Lower leg skin (tissue), 4 donors: Measurements from ENCODE around the gene C3AR1. TPM values are rescaled to one million over a fixed set of nuclear protein-coding genes. Genes with fewer than 3 reads are reported as not detected.

Source experiments
- DNase-seq, 2 donors: peaks; one replicate each; pipeline ENCODE4 v3.0.0-alpha.2; 2019; ENCODE audit warnings: low spot score in 2 of 2
- H3K4me3 ChIP-seq: fragments of 200-600 bp; sonication (generic); 2 replicates; pipeline ENCODE4 v1.5.1; 2017; ENCODE audit warnings: mild to moderate bottlenecking, low read depth; ENCODE audit not compliant: poor library complexity, severe bottlenecking
- POLR2A ChIP-seq, 2 donors: fragments of 450-650 bp; IDR thresholded peaks; one replicate each; pipeline ENCODE4 v1.6.1; 2016 to 2017; ENCODE audit warnings: antibody characterized with exemption in 2 of 2, mild to moderate bottlenecking in 1 of 2, moderate library complexity in 1 of 2
- WGBS, 2 donors: methylation state at CpG; one replicate each; pipeline ENCODE4 v1.1.5; 2018; 5-methylcytosine and 5-hydroxymethylcytosine counted together
- intact Hi-C: fragments of 100-400 bp; cut with DNase I; formaldehyde crosslinking; loops from one replicate; pipeline ENCODE4 v1.15.0; 2023; ENCODE audit warnings: low total_unique reads
- total RNA-seq, 4 donors: library from RNA; depleted of rRNA; stranded (reverse); fragments of >200 nt; gene quantifications; one replicate each; pipeline ENCODE4 v1.1.0, GENCODE V29; 2016
- TF ChIP-seq, protein P1 (sequence below), 3 donors: fragments of 450-650 bp; IDR thresholded peaks; one replicate each; pipeline ENCODE4 v1.5.1; 2016; ENCODE audit warnings: antibody characterized with exemption in 3 of 3, mild to moderate bottlenecking in 3 of 3, moderate library complexity in 2 of 3

Gene C3AR1
- total RNA-seq, 4 donors from 2014 or later: 1.4 to 5.5 (median 3.4) TPM

DNA sequence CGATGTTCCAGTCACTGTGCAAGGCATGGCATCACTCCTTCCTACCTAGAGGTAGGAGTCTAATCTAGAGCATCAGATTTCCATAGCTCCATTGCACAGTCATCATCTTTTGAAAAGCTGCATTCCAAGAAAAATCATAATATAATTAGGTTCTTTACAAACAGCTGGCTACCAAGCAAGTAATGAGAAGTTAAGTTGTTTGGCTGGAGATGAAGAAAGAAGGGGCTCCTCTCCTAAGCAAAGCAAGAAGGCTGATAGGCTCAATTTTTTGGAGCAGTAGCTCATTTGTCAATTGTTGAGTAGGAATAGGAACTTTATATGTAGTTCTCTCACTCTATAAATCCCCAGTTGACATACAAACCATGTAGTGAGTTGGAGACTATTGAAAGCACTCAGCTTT lies 25.4 kb downstream of the C3AR1 start:
- intact Hi-C loops: no loop called here
- no peak overlapping the region for H3K4me3 ChIP-seq
- no peak for DNase-seq
- 86 to 92% methylated on average over 1 of the region's 1 CpG for WGBS, 2 donors
- TF ChIP-seq, protein P1, sequence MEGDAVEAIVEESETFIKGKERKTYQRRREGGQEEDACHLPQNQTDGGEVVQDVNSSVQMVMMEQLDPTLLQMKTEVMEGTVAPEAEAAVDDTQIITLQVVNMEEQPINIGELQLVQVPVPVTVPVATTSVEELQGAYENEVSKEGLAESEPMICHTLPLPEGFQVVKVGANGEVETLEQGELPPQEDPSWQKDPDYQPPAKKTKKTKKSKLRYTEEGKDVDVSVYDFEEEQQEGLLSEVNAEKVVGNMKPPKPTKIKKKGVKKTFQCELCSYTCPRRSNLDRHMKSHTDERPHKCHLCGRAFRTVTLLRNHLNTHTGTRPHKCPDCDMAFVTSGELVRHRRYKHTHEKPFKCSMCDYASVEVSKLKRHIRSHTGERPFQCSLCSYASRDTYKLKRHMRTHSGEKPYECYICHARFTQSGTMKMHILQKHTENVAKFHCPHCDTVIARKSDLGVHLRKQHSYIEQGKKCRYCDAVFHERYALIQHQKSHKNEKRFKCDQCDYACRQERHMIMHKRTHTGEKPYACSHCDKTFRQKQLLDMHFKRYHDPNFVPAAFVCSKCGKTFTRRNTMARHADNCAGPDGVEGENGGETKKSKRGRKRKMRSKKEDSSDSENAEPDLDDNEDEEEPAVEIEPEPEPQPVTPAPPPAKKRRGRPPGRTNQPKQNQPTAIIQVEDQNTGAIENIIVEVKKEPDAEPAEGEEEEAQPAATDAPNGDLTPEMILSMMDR (IDR thresholded peaks at IDR 0.05): no peak
- TF ChIP-seq POLR2A (IDR thresholded peaks at IDR 0.05): no peak

DNA sequence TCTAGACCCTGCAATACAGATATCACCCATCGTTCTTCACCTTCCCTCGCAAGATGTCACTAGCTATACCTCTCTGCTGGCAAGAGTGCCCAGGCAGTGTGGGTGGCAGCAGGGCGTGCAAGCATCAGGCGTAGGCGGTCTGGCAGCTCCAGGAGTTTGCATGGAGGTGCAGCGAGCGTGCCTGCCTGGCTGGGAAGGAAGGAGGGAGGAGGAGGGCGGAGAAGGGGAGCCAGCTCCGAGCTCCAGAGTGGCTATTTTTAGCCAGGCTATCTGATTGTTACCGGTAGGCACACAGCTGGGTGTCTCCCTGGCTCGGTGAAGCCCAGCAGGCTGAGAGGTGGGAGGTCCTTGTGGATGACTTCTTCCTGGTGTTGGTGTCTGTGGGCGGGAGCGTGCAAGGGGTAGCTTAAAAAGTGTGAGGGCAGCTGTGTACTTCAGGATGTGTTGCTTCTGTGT lies 27.5 kb downstream of the C3AR1 start:
- intact Hi-C loops: no loop called here
- no peak for TF ChIP-seq POLR2A (IDR thresholded peaks at IDR 0.05)
- TF ChIP-seq, protein P1 (IDR thresholded peaks at IDR 0.05): no peak
- no peak overlapping the region for H3K4me3 ChIP-seq
- 11 to 15% methylated on average over 13 of the region's 13 CpGs for WGBS, 2 donors
- peak in 1 of 2 donors; percentile 56 for DNase-seq

DNA sequence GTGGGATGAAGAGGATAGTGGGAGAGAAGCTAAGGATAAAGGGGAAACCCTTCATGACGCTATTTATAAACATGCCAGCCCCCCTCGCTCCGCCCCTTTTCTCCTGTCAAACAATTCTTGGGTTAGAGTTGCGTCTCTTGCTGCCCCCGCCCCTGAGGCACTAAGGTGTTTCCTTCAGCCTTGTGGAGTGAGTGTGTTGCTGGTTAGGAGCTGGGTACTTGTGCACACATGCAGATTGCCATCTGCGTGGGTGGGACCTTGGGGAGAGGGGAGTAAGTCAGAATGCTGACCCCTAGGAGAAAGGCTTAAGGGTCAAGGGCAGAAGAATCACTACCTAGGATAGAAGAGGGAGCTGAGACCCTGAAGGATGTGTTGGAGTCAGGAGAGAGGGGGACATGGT lies 28.2 kb downstream of the C3AR1 start:
- TF ChIP-seq, protein P1 (IDR thresholded peaks at IDR 0.05): no peak
- no peak for TF ChIP-seq POLR2A (IDR thresholded peaks at IDR 0.05)
- H3K4me3 ChIP-seq: no peak overlapping the region
- DNase-seq: no peak
- intact Hi-C loops: no loop called here
- 38 to 48% methylated on average over 6 of the region's 6 CpGs for whole genome bisulfite sequencing, 2 donors

DNA sequence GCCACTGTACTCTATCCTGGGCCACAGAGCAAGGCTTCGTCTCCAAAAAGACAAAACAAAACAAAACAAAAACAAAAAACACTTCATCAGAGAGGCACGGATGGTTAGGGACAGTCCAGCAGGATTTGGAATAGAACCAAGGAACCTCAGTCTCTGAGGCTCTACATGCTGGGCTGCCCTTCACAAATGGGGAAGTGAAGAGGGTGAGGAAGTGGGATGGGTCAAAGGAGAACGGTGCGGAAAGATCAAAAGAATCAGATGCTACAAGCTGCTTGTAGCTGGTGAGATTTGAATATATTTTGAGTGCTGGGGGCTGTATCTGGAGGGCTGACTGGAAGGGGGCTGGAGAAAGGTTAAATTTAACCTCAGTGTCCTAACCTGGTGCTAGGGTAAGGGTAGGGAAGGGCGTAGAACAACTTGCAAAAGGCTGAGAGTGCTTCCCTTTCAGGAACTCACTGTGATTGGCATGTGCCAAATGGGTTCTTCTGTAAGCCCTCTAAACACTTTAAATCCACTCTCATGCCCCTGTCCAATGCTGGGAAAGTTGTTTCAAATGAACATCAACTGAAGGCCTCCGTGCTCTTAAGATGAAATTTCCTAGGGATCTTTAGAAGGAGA lies 29.0 kb downstream of the C3AR1 start:
- no peak overlapping the region for H3K4me3 ChIP-seq
- no peak for TF ChIP-seq POLR2A (IDR thresholded peaks at IDR 0.05)
- TF ChIP-seq, protein P1 (IDR thresholded peaks at IDR 0.05): no peak
- WGBS, 2 donors: 28 to 64% methylated on average over 6 of the region's 6 CpGs
- no peak for DNase-seq
- intact Hi-C loops: no loop called here

DNA sequence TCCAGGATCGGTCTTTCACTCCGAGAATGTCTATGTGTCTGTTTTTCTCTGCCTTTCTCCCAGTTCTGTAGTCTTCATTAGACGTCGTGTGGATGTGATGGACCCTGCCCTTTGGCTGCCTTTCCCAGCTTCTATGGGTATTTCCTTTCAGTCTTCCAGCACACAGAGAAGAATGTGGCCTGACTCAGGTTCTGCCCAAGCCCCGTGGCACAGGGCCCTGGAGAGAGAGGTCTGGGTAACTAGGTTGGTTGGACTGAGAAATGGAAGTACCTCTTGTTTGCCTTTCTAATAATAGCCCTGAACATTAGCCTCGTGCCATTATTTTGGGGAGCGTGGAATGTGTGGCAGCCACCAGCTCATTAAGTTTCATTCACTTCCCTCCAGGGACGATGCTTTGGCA lies 29.8 kb downstream of the C3AR1 start:
- H3K4me3 ChIP-seq: no peak overlapping the region
- intact Hi-C loops: no loop called here
- DNase-seq: no peak
- TF ChIP-seq, protein P1 (IDR thresholded peaks at IDR 0.05): no peak
- WGBS, 2 donors: 72 to 74% methylated on average over 8 of the region's 8 CpGs

DNA sequence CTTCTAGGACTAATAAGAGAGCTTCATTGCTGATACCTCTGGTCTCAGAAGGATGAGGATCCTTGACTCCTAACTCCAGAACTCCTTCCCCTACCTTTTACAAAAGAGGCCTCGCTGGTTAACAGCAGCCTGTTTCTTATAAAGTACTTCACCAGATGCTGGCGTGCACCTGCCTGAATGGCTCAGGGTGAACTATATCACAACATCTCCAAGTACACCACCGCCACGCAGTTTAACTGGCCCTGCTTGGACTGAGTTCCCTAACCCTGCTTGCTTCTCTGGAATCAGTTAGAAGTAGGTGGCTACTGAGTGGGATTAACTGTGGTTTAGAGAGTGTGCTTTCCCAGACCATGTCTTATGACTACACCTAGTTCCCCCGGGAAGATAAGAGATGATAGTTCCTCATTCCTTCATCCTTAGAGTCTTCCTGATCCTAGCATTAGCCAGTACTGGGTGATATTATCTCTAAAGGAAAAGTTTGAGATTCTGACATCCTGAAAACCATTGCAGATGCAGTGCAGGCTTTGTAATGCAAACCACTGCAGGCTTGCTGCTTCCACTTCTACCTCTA lies 30.6 kb downstream of the C3AR1 start:
- TF ChIP-seq POLR2A (IDR thresholded peaks at IDR 0.05): no peak
- TF ChIP-seq, protein P1 (IDR thresholded peaks at IDR 0.05): no peak
- no peak for DNase-seq
- WGBS, 2 donors: 34 to 41% methylated on average over 5 of the region's 5 CpGs
- intact Hi-C loops: no loop called here
- no peak overlapping the region for H3K4me3 ChIP-seq
